ENCODE measurements around the gene CHST8.

CHST8 gene

GRCh38 chr19:33675501-33676124 is 53.9 kb downstream of the CHST8 start:
- no peak for DNase-seq

GRCh38 chr19:33676999-33677665 is 55.4 kb downstream of the CHST8 start:
- DNase-seq: no peak

GRCh38 chr19:33677745-33678426 is 56.1 kb downstream of the CHST8 start:
- no peak for DNase-seq

- peak; percentile 65 for DNase-seq
Measured at GRCh38 chr19:33678796-33679585, 57.2 kb downstream of the CHST8 start.

GRCh38 chr19:33679696-33680095 is 57.9 kb downstream of the CHST8 start:
- DNase-seq: no peak

GRCh38 chr19:33681081-33681680 is 59.4 kb downstream of the CHST8 start:
- no peak for DNase-seq

- DNase-seq: no peak
Measured at GRCh38 chr19:33683881-33684537, 62.3 kb downstream of the CHST8 start.

GRCh38 chr19:33684538-33685232 is 62.9 kb downstream of the CHST8 start:
- DNase-seq: no peak

- no peak for DNase-seq
Measured at GRCh38 chr19:33685541-33685940, 63.8 kb downstream of the CHST8 start.

GRCh38 chr19:33686262-33686661 is 64.5 kb downstream of the CHST8 start:
- no peak for DNase-seq

GRCh38 chr19:33686687-33687480 is 65.1 kb downstream of the CHST8 start:
- no peak for DNase-seq

GRCh38 chr19:33687481-33688170 is 65.9 kb downstream of the CHST8 start:
- DNase-seq: no peak

- DNase-seq: no peak
Measured at GRCh38 chr19:33688171-33688992, 66.6 kb downstream of the CHST8 start.

- no peak for DNase-seq
Measured at GRCh38 chr19:33689138-33689746, 67.5 kb downstream of the CHST8 start.

- no peak for DNase-seq
Measured at GRCh38 chr19:33689868-33690267, 68.1 kb downstream of the CHST8 start.

- no peak for DNase-seq
Measured at GRCh38 chr19:33690378-33691029, 68.8 kb downstream of the CHST8 start.

GRCh38 chr19:33691030-33691427 is 69.3 kb downstream of the CHST8 start:
- DNase-seq: no peak

- DNase-seq: no peak
Measured at GRCh38 chr19:33691736-33692135, 70.0 kb downstream of the CHST8 start.
